GM12878 (cell line): ENCODE data around the gene UTP14A. TPM values are rescaled to one million over a fixed set of nuclear protein-coding genes. Genes with fewer than 3 reads are reported as not detected.
A peak's percentile ranks its signal among the peaks of the same experiment; 100 is the strongest.

Experiments used
- CHD1 ChIP-seq: IDR thresholded peaks from 2 replicates; pipeline ENCODE4 v1.6.1; 2012; ENCODE audit warnings: low read depth, low read length, improper control_type of control experiment
- E4F1 ChIP-seq: fragments of 450-650 bp; IDR thresholded peaks from 2 replicates; pipeline ENCODE4 v1.6.1; 2018; ENCODE audit warnings: borderline replicate concordance, mild to moderate bottlenecking; ENCODE audit not compliant: partially characterized antibody
- EED ChIP-seq: sonication (generic); IDR thresholded peaks from 2 replicates; pipeline ENCODE4 v1.6.1; 2016; ENCODE audit warnings: antibody characterized with exemption, low read depth
- ESRRA ChIP-seq: IDR thresholded peaks from 2 replicates; pipeline ENCODE4 v1.6.1; 2012; ENCODE audit warnings: mild to moderate bottlenecking, low read length, improper control_type of control experiment
- GABPA ChIP-seq: IDR thresholded peaks from 2 replicates; pipeline ENCODE4 v1.6.1; 2014; ENCODE audit warnings: antibody characterized with exemption, low read depth, mild to moderate bottlenecking, inconsistent platforms
- GATAD2B ChIP-seq: fragments of 450-650 bp; conservative IDR thresholded peaks from 2 replicates; pipeline ENCODE4 v1.6.1; 2017; ENCODE audit warnings: low read depth, mild to moderate bottlenecking, moderate library complexity
- IKZF1 ChIP-seq: fragments of 450-650 bp; conservative IDR thresholded peaks from 2 replicates; pipeline ENCODE4 v1.6.1; 2017; ENCODE audit warnings: antibody characterized with exemption, mild to moderate bottlenecking
- JUND ChIP-seq: IDR thresholded peaks from 2 replicates; pipeline ENCODE4 v1.6.1; 2012; ENCODE audit warnings: low read depth, mild to moderate bottlenecking, low read length, improper control_type of control experiment, moderate library complexity
- MAX ChIP-seq: IDR thresholded peaks from 2 replicates; pipeline ENCODE4 v1.6.1; 2012; ENCODE audit warnings: low read depth, low read length, improper control_type of control experiment
- MEF2A ChIP-seq: IDR thresholded peaks from 2 replicates; pipeline ENCODE4 v1.6.1; 2011; ENCODE audit warnings: low read depth, mild to moderate bottlenecking, low read length, moderate library complexity; ENCODE audit not compliant: insufficient read depth
- MEF2B ChIP-seq: fragments of 450-650 bp; IDR thresholded peaks from 2 replicates; pipeline ENCODE4 v1.6.1; 2018; ENCODE audit warnings: mild to moderate bottlenecking, moderate library complexity; ENCODE audit not compliant: partially characterized antibody, poor library complexity, severe bottlenecking
- MXI1 ChIP-seq: fragments of 150-350 bp; IDR thresholded peaks from 2 replicates; pipeline ENCODE4 v1.6.1; 2011; ENCODE audit warnings: low read depth, mild to moderate bottlenecking, inconsistent platforms, low read length, improper control_type of control experiment
- POU2F2 ChIP-seq: IDR thresholded peaks from 3 replicates; pipeline ENCODE4 v1.6.1; 2011; ENCODE audit warnings: low read depth, mild to moderate bottlenecking, low read length, borderline replicate concordance
- RCOR1 ChIP-seq: conservative IDR thresholded peaks from 2 replicates; pipeline ENCODE4 v1.6.1; 2012; ENCODE audit warnings: low read depth, low read length, improper control_type of control experiment
- REST ChIP-seq: IDR thresholded peaks from 2 replicates; pipeline ENCODE4 v1.6.1; 2012; ENCODE audit warnings: mild to moderate bottlenecking, low read depth, low read length
- RFX5 ChIP-seq: IDR thresholded peaks from 2 replicates; pipeline ENCODE4 v1.6.1; 2011; ENCODE audit warnings: low read depth, low read length, improper control_type of control experiment
- SIN3A ChIP-seq: IDR thresholded peaks from 2 replicates; pipeline ENCODE4 v1.6.1; 2012; ENCODE audit warnings: low read depth, low read length, improper control_type of control experiment
- SMAD5 ChIP-seq: IDR thresholded peaks from 2 replicates; pipeline ENCODE4 v1.6.1; 2016; ENCODE audit warnings: antibody characterized with exemption, low read depth
- SREBF2 ChIP-seq: IDR thresholded peaks from 2 replicates; pipeline ENCODE4 v1.6.1; 2012; ENCODE audit warnings: mild to moderate bottlenecking, low read length
- TBL1XR1 ChIP-seq: IDR thresholded peaks from 2 replicates; pipeline ENCODE4 v1.6.1; 2012; ENCODE audit warnings: low read depth, low read length, improper control_type of control experiment
- TCF3 ChIP-seq: IDR thresholded peaks from 2 replicates; pipeline ENCODE4 v1.6.1; 2012; ENCODE audit warnings: low read depth, mild to moderate bottlenecking, low read length, borderline replicate concordance; ENCODE audit not compliant: insufficient read depth
- ZBTB33 ChIP-seq: fragments of 450-650 bp; IDR thresholded peaks from 2 replicates; pipeline ENCODE4 v1.6.1; 2017; ENCODE audit warnings: mild to moderate bottlenecking
- polyA plus RNA-seq, 11 experiments: library from polyadenylated mRNA; depleted of rRNA in 4 of 11; unstranded in 6 of 11; stranded (reverse) in 5 of 11; fragments of >200 nt; fragmentation: Nextera tagmentation in 4 of 11; fragmentation: Illumina TruSeq in 1 of 11; extraction: Ambion mirVana in 4 of 11; extraction: Trizol in 1 of 11; gene quantifications; 1 replicate in 1 of 11; 2 replicates in 10 of 11; pipeline versions ENCODE4 v1.2.1 to v1.2.3, GENCODE V29; 2011 to 2016; ENCODE audit warnings: inconsistent platforms in 2 of 11, missing spikeins in 2 of 11, low read depth in 1 of 11
- total RNA-seq, 4 experiments: library from RNA; depleted of rRNA in 3 of 4; stranded (reverse); fragments of >200 nt in 3 of 4; fragmentation: Illumina TruSeq in 1 of 4; extraction: Trizol in 1 of 4; gene quantifications; 2 replicates each; pipeline versions ENCODE4 v1.2.1 to v1.2.3, GENCODE V29; 2013 to 2021

UTP14A gene
- total and polyA plus RNA-seq, 10 of the 15 experiments (the other 5 are each of a cell fraction or from before 2014, with no cell fraction given): 16.9 to 49.8 (median 31.4) TPM

- TF ChIP-seq IKZF1 (peak; percentile 56), EED (no peak), RCOR1 (no peak), ESRRA (no peak), TBL1XR1 (no peak), TCF3 (peak; percentile 65; the same call in 1 of the 2 replicates), SREBF2 (no peak), REST (no peak), GATAD2B (no peak), MEF2A (0 out of 2 replicates have a peak, but pooled peaks have one; percentile 17), JUND (no peak), POU2F2 (0 out of 3 replicates have a peak, but pooled peaks have one; percentile 11), SMAD5 (peak; percentile 53; the same call in 1 of the 2 replicates), CHD1 (no peak), MEF2B (no peak), MXI1 (peak; percentile 85), GABPA (peak; percentile 88), SIN3A (no peak), RFX5 (peak; percentile 13; the same call in 1 of the 2 replicates), E4F1 (peak; percentile 98), MAX (peak; percentile 41), ZBTB33 (no peak)
These were observed at the start of gene UTP14A (continued) for GRCh38 chrX:129905787-129906580.
